Gastrocnemius medialis (tissue), 4 donors: Measurements from ENCODE around the gene PSMA4. TPM values are rescaled to one million over a fixed set of nuclear protein-coding genes. Genes with fewer than 3 reads are reported as not detected.
A peak's percentile ranks its signal among the peaks of the same experiment; 100 is the strongest.

Source experiments
- ATAC-seq, 2 donors: fragments of 150-250 bp; one replicate each; pipeline ENCODE4 v1.9.1; 2016
- DNase-seq, 2 donors: peaks; one replicate each; pipeline ENCODE4 v3.0.0-alpha.2; 2019
- H3K27ac ChIP-seq, 4 donors: fragments of 200-600 bp; sonication (generic); 1 replicate in 1 of 4; 2 replicates in 3 of 4; pipeline ENCODE4 v1.5.1; 2016 to 2018; ENCODE audit warnings: mild to moderate bottlenecking in 2 of 4, moderate library complexity in 1 of 4
- H3K27me3 ChIP-seq, 3 donors: fragments of 200-600 bp; sonication (generic) in 2 of 3; 1 replicate in 1 of 3; 2 replicates in 2 of 3; pipeline versions ENCODE4 v1.5.1 to v1.6.0; 2016 to 2019; ENCODE audit warnings: mild to moderate bottlenecking in 1 of 3, moderate library complexity in 1 of 3
- H3K36me3 ChIP-seq, 2 donors: fragments of 200-600 bp; sonication (generic) in 1 of 2; one replicate each; pipeline ENCODE4 v1.5.1; 2017 to 2018
- H3K4me1 ChIP-seq, 2 donors: fragments of 200-600 bp; sonication (generic) in 1 of 2; one replicate each; pipeline ENCODE4 v1.5.1; 2016 to 2017; ENCODE audit warnings: mild to moderate bottlenecking in 2 of 2
- H3K4me3 ChIP-seq, 4 donors: fragments of 200-600 bp; sonication (generic) in 3 of 4; 1 replicate in 1 of 4; 2 replicates in 3 of 4; pipeline ENCODE4 v1.5.1; 2016 to 2019; ENCODE audit warnings: mild to moderate bottlenecking in 2 of 4
- H3K9me3 ChIP-seq, 3 donors: fragments of 200-600 bp; sonication (generic) in 2 of 3; 1 replicate in 1 of 3; 2 replicates in 2 of 3; pipeline ENCODE4 v1.5.1; 2016 to 2019
- CTCF ChIP-seq, 5 experiments: fragments of 450-650 bp in 3 of 5; fragments of 200-600 bp in 2 of 5; sonication (generic) in 2 of 5; IDR thresholded peaks in 4 of 5; conservative IDR thresholded peaks in 1 of 5; 1 replicate in 4 of 5; 2 replicates in 1 of 5; pipeline ENCODE4 v1.5.1; 2016 to 2019; ENCODE audit warnings: antibody characterized with exemption in 5 of 5, mild to moderate bottlenecking in 3 of 5, moderate library complexity in 3 of 5
- POLR2A ChIP-seq, 2 donors: fragments of 450-650 bp; IDR thresholded peaks; one replicate each; pipeline ENCODE4 v1.6.1; 2017; ENCODE audit warnings: antibody characterized with exemption in 2 of 2, mild to moderate bottlenecking in 2 of 2, moderate library complexity in 2 of 2
- in situ Hi-C, 4 donors: fragments of 200-750 bp; cut with MboI; loops; one replicate each; pipeline versions ENCODE4 v1.15.0 to v1.8.0; 2017; ENCODE audit warnings: low sequenced_read_pairs in 4 of 4
- intact Hi-C: fragments of 100-400 bp; cut with DNase I; formaldehyde crosslinking; loops from one replicate; pipeline ENCODE4 v1.15.1; 2023; ENCODE audit warnings: low total_unique reads
- total RNA-seq, 4 donors: library from RNA; depleted of rRNA; stranded (reverse); fragments of >200 nt; gene quantifications; one replicate each; pipeline versions ENCODE4 v1.1.0 to v1.2.3, GENCODE V29; 2016

PSMA4 gene
- total RNA-seq, 4 donors from 2014 or later = 176 to 243 (median 212) TPM

DNA sequence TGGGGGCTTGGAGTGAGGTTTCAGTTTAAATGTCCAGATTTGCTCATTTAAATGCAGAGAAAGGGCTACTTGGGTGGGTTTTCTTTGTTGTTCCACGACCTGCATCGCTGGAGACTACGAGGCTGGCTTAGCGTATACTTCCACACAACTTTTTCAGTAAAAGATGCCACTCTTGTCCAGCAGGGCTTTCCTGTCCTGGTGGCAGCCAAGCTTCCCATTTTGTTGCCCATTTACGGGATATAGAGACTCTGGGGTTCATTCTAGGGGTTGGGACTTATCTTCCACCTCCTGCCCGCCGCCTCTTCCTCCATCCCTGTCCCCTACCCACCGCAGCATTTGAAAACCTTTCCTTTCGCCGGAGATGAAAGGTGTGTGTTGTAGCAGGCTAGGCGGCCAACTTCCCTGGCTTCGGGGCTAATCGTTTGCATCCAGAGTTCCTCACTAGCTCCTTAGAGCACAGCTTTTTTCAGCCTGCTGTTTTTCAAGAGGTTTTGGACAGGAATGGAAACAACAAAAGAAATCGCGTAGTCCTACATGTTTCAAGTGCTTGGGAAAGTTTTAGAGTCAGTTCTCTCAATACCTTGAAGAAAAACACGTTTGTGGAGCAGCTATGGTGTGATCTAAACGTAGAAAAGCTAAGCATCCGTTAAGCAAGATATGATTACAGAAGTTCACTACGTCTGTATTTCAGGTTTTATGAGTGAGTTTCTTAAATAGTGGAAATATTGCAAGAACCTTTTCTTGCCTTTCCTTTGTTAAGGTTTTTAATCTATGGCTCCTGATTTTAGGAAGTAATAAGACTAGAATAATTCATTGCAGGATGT lies 25.9 kb downstream of the PSMA4 start:
- TF ChIP-seq CTCF (IDR thresholded peaks at IDR 0.05 in 4 of 5, conservative IDR thresholded peaks at IDR 0.05 in 1 of 5) = no peak
- no peak for TF ChIP-seq POLR2A (IDR thresholded peaks at IDR 0.05)
- Histone ChIP-seq H3K4me1 (peaks cover 8 to 13% of the 10 kb centered on the region in 2 donors), H3K9me3 (no peaks in the 10 kb centered on the region), H3K27me3 (peaks cover 7 to 28% (median 11%) of the 10 kb centered on the region in 3 donors), H3K27ac (no peak overlapping the region), H3K36me3 (no peaks in the 10 kb centered on the region), H3K4me3 (peak overlapping the region; percentile 51 to 70 (median 56))
- DNase-seq (no peak), ATAC-seq (peak in 1 of 2 donors; percentile 29)
- intact Hi-C loops = no loop called here
- in situ Hi-C loops = no loop called here

GRCh38 chr15:78567531-78567930 lies 27.3 kb downstream of the PSMA4 start:
- Histone ChIP-seq H3K9me3 (no peaks in the 10 kb centered on the region), H3K27ac (no peak overlapping the region), H3K36me3 (no peaks in the 10 kb centered on the region), H3K4me1 (peaks cover 8 to 13% of the 10 kb centered on the region in 2 donors), H3K27me3 (peaks cover 7 to 28% (median 11%) of the 10 kb centered on the region in 3 donors), H3K4me3 (no peak overlapping the region)
- intact Hi-C loops = no loop called here
- in situ Hi-C loops = no loop called here
- no peak for ATAC-seq
- DNase-seq = no peak
- TF ChIP-seq CTCF (IDR thresholded peaks at IDR 0.05 in 4 of 5, conservative IDR thresholded peaks at IDR 0.05 in 1 of 5) (no peak), POLR2A (IDR thresholded peaks at IDR 0.05) (no peak)

- no peaks in the 10 kb centered on the region for H3K36me3 ChIP-seq
- intact Hi-C loops (no loop called here), in situ Hi-C loops (no loop called here)
- H3K4me1 ChIP-seq = peaks cover 8 to 9% of the 10 kb centered on the region in 2 donors
- DNase-seq (no peak), ATAC-seq (no peak)
- H3K9me3 ChIP-seq = no peaks in the 10 kb centered on the region
- H3K27ac ChIP-seq = no peak overlapping the region
- TF ChIP-seq CTCF (IDR thresholded peaks at IDR 0.05 in 4 of 5, conservative IDR thresholded peaks at IDR 0.05 in 1 of 5) (no peak), POLR2A (IDR thresholded peaks at IDR 0.05) (no peak)
- no peak overlapping the region for H3K4me3 ChIP-seq
- H3K27me3 ChIP-seq = peaks cover 7 to 28% (median 11%) of the 10 kb centered on the region in 3 donors
Measured at GRCh38 chr15:78570710-78571109, 30.5 kb downstream of the PSMA4 start.

- H3K27ac ChIP-seq = no peak overlapping the region
- H3K4me1 ChIP-seq = peaks cover 1 to 2% of the 10 kb centered on the region in 2 donors
- DNase-seq (no peak), ATAC-seq (no peak)
- peaks cover 7 to 25% (median 11%) of the 10 kb centered on the region in 3 donors for H3K27me3 ChIP-seq
- no peak overlapping the region for H3K4me3 ChIP-seq
- no peaks in the 10 kb centered on the region for H3K36me3 ChIP-seq
- TF ChIP-seq POLR2A (IDR thresholded peaks at IDR 0.05) = no peak
- TF ChIP-seq CTCF (IDR thresholded peaks at IDR 0.05 in 4 of 5, conservative IDR thresholded peaks at IDR 0.05 in 1 of 5) = no peak
- intact Hi-C loops = no loop called here
- H3K9me3 ChIP-seq = no peaks in the 10 kb centered on the region
- in situ Hi-C loops = no loop called here
Measured at GRCh38 chr15:78571382-78571781, 31.1 kb downstream of the PSMA4 start.
